A172 (cell line): ENCODE results near the gene FSD1L. TPM values are rescaled to one million over a fixed set of nuclear protein-coding genes. Genes with fewer than 3 reads are reported as not detected.

Experiments used
- DNase-seq: peaks from one replicate; pipeline ENCODE4 v3.0.0-alpha.2; 2015; ENCODE audit warnings: low spot score
- total RNA-seq: library from RNA; depleted of rRNA; stranded (reverse); fragments of >200 nt; shearing (Covaris generic); gene quantifications from 2 replicates; pipeline ENCODE4 v1.2.3, GENCODE V29; 2014; rRNA removed

The FSD1L gene
- total RNA-seq: 11.7 and 15.9 TPM in 2 replicates

- peak; percentile 96 for DNase-seq
Measured at GRCh38 chr9:105447814-105448812, at the start of gene FSD1L. TSS of gene FSD1L (plus strand) at chr9:105448034. CDS start at chr9:105448221, 187 bp downstream.

DNA sequence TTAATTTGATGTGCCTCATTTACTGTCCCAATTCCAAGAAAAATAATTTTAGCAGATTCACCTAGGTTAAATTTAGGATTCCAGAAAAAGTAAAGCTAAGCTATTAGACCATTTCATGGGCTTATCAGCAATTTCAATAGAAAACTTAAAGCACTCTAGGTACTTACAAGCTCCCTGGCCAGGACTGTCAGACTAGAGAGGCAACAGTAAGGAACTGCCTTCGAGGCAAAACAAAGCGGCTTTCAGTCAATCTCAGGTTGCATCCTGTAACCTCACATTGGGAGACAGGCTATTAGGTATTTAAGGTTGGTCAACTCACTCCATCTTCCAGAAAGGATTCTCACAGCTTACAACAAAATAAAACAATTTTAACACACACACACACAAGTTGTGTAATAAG, 48.7 kb upstream of the FSD1L start:
- DNase-seq: no peak

- no peak for DNase-seq
Measured at GRCh38 chr9:105401651-105402050, 46.2 kb upstream of the FSD1L start.

DNA sequence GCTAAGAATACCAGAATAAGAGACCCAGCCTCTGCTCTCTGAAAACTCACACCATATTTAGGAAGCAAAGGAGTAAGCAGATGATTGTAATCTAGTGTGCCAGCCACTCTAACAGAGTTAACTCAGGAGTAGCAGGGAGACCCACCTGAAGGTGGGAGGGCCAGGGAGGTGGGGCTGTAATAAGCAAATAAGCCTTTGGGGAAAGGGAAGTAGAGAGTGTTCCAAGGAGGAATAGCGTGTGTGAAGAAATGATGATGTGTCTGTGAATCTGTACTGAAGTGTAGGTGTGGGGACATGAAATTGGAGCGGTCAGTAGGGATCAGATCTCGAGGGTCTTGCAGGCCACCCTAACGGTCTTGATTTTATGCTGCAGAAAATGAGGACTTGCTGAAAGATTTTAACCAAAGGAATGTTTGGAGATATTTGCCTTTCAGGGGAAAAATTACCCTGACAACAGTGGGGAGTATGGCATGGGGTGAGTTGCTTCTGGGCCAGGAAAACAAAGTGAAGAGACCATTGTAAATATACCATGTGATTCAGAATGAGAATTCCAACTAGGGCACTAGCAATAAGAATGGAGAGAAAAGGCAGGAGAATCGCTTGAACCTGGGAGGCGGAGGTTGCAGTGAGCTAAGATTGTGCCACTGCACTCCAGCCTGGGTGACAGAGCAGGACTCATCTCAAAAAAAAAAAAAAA, 44.1 kb upstream of the FSD1L start:
- no peak for DNase-seq

DNA sequence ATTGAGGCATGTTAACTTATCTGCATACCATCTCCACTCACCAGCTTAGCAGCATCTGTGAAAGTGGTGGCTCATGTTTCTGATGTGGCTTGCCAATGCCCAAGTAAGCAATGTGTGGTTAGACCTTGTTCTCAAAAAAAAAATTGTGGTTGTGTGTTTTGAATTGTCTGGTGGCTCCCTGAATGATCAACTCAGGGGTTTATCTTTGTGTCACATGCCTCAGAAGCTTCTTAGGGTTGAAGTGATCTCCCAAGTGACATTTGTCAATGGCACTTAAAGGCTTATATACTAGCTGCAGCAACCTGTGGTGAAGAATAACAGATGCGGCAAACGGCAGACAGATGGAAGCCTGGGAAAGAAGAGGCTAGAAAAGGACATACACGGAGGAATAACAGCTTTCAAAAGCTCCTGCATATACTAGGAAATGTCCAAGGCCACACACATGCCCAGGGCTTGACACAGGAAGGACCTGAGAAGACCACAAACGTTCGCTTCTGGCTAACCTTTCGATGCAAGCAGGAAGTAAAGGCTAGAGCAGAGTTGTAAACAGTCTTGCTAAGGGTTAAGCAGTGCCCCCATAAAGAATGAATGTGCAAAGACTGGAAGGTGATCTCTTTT, 42.2 kb upstream of the FSD1L start:
- no peak for DNase-seq

GRCh38 chr9:105406369-105406768, 41.5 kb upstream of the FSD1L start:
- DNase-seq: no peak

- DNase-seq: peak; percentile 66
Measured at GRCh38 chr9:105413525-105413924, 34.3 kb upstream of the FSD1L start.

- DNase-seq: peak; percentile 68
Measured at GRCh38 chr9:105414947-105415661, 32.7 kb upstream of the FSD1L start.

- no peak for DNase-seq
Measured at GRCh38 chr9:105415662-105415980, 32.2 kb upstream of the FSD1L start.

- DNase-seq: no peak
Measured at GRCh38 chr9:105416840-105417239, 31.0 kb upstream of the FSD1L start.

DNA sequence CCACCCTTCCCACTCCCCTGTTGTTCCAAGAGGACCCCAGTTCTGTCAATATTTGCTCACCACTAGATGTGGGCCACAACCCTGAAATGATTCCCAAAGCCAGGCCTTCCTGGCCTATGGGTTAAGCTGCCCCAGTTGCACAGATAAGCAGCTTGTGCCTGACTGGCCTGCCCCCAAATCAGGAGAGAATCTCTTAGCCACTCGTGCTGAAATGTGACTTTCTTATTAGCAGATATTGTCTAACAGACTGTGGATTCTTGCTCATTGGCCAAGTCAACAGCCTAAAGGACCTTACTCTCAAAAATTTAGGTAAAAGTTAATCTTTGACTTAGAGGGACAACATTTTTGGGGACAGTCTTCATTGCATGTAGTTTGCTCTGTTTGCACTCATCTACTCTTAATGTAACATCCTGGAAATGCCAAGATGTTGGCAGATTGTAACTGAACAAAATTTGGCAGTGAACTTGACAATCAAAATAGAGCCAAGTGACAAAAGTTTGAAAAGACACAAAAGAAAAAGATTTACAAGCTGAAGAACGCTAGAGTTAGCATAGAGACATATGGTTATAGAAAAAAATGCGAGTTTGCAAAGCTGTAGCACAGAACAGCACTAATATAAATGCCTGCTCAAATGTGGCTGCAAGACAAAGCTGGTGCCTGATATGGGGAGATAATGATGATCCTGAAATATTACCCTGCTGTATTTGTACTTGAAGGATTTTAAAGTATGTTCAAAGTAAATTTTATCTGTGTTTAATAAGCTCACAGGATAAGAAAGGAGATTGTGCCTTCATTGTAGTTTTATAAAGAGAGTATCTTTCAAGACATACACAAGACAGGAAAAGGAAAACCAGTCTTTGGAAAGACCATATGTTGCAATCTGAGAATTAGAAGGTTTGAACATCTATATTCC, 29.0 kb upstream of the FSD1L start:
- DNase-seq: no peak

- DNase-seq: no peak
Measured at GRCh38 chr9:105419816-105420597, 27.8 kb upstream of the FSD1L start.

DNA sequence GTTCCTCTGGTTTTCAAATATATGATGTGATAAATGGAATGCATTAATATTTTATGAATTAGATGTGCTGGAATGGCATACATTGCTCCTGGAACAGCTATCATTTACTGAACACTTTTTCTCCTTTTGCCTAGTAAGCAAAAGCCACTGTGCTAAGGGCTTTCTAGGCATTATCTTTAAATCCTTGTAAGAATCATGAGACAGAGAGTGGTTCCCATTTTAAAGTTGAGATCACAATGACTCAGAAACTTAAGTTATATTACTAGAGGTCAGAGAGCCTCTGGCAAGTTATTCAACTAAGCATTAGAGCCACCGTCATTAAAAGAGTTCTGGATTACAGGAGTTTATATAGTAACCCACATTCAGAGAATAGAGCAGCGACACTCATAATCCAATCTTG, 26.7 kb upstream of the FSD1L start:
- no peak for DNase-seq

- no peak for DNase-seq
Measured at GRCh38 chr9:105421864-105422263, 26.0 kb upstream of the FSD1L start.

DNA sequence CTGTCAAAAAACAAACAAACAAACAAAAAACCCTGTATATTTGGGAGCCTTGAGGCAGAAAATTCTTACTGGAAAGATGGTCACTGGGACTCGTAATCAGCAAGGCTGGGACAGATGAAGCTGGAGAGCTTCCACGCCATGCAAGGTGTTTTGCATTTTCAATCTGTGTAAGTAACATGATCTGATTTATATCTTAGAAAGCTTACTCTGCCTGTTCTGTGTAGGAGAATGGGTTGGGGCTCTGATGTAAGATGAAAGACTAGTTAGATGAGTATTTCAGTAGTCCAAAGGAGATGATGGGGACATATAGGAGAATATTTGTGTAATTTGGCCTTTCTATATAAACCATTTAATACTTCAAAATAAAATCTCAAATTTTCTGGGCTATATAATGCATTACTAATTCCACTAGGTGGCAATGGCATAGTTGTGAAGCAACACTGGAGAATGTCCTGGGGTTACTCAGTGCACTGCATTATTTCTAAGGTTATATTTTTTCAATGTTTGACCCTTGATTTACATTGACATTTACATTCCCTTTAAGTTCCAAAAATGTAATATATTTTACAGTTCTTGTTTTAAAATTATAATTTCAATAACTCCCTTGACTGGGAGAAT, 21.9 kb upstream of the FSD1L start:
- no peak for DNase-seq

DNA sequence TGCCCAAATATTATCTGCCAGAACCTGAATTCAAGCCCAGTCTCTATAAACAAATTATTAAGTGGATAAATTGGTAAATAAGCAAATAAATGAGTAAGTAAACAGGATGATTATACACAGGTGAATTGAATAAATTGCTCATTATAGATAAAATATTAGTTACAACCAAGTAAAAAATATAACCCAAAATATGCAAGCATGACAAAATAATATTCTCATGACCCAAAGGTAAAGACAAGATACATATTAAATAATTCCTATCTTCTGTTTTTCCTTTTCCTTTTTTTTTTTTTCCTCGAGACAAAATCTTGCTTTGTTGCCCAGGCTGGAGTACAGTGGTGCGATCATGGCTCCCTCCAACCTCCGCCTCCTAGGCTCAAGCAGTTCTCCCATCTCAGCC, 21.2 kb upstream of the FSD1L start:
- DNase-seq: no peak

DNA sequence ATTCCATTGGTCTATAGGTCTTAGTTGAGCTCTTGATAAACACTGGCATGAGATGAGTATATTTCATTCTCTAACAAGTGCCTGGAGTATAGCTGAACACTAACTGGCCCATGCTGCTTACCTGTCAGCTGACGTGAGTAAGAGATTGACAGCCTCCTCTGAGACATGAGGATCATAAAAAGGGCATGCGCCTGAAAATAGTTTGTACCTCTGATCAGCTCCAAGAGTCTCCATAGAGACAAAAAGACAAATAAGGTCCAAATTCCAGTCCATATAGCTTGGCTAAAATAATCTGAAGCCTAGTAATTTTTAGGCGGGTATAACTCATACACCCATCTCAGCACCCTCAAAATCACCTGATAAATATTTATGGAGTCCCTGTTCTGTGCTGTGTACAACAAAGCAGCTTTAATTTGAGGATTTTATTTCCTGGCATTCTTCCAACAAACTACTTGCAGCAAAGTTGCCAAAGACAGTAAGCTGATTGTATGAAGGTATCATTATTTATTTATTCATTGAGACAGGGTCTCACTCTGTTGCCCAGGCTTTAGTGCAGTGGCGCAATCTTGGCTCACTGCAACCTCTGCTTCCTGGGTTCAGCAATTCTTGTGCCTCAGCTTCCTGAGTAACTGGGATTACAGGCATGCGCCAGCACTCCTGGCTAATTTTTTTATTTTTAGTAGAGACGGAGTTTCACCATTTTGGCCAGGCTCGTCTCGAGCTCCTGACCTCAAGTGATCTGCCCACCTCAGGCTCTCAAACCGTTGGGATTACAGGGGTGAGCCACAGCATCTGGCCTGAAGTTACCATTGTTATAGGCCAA, 16.2 kb upstream of the FSD1L start:
- no peak for DNase-seq

DNA sequence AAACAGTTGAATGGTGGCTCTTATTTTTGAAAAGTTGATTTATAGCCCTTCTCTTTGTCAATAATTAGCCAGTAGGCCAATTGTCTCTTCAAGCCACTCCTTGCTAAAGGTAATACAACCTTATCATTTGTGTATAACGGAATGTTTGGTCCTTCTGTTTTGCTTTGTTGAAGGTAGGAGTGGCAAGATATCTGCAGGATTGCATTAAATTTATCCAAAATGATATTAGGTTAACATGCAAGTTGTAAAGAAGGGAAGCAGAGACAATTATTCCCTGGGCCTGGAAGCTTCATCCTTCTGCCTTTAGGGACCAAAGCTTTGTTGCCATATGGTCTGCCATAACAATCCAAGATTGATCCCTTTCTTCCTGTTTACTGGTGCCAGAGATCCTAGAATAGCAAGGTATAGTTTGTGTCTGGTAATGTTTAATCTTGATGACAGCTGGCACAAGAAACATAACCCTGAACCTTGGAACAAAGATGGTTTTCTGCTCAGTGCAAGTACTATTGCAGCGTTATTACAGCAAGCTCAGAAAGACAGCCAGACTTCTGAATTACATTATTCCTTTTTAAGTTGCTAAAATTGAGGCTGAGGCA, 15.5 kb upstream of the FSD1L start:
- no peak for DNase-seq
